ENCODE data around the gene NAV2.
"Not testable (repeated sequence)": the region's sequence is repeated elsewhere in the genome, so short reads cannot be mapped to it uniquely, and the experiment has no call there.

The NAV2 gene

GRCh38 chr11:19985111-19985510 lies 272.5 kb downstream of the NAV2 start:
- no peak for DNase-seq

DNA sequence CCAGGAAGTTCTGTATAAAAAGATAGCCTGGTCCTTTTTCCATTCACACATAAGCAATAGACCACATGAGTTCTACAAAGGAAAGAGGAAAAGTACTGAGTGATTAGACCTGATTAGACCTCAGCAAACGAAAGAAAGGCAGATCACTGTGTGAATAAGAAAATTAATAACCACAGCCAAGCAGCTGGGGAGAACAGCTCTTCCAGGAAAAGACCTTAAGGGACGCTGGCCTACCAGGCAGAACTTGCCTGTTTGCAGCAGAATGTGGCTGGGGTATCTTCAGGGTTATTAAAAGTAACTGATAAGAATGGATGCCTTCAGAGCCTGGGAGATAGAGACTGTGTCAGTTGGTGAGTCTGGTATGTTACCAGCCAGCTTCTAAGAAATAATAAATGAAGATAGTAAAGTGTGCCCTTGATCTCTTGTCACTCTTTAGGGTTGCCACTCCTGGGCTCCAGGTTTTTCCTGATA lies 274.7 kb downstream of the NAV2 start:
- DNase-seq = no peak

DNA sequence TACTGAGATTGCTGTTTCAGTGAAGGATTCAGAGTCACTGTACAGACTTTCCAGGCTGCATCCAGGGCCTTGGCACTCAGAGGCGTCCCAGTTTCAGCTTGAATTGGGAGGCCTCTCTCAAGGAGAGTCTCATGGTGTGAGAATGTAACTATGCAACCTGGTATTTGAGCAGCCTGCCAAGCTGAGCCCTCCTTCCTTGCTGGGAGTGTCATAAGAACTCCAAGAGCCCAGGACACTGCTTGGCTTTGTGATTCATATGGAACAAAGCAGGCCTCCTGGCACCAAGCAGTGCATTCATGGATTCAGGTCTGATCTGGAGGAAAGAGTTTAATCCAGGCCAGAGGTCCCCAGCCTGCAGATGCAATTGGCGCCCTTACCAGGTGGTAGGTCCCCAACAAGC lies 276.0 kb downstream of the NAV2 start:
- DNase-seq = no peak

DNA sequence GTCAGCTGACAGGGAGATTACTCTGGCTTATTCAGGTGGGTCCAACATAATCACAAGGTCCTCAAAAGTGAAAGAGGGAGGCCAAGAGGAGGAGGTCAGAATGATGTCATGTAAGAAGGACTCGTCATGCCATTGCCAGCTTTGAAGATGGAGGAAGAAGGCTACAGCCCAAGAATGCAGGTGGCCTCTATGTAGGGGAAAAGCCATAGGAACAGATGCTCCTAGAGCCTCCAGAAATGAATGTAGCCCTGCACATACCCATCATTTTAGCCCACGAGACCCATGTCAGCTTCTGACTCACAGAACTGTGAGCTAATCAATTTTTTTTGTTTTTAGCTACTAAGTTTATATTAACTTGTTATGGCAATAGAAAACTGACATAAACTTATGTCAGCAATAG lies 276.6 kb downstream of the NAV2 start:
- DNase-seq = no peak

GRCh38 chr11:19992162-19992561 lies 279.5 kb downstream of the NAV2 start:
- no peak for DNase-seq

- no peak for DNase-seq
These were observed 280.4 kb downstream of the NAV2 start for GRCh38 chr11:19992998-19993397.

- no peak for DNase-seq
These were observed 282.0 kb downstream of the NAV2 start for GRCh38 chr11:19994672-19995071.

- DNase-seq = no peak
These were observed 282.5 kb downstream of the NAV2 start for GRCh38 chr11:19995145-19995544.

GRCh38 chr11:19996571-19996970 lies 283.9 kb downstream of the NAV2 start:
- no peak for DNase-seq

DNA sequence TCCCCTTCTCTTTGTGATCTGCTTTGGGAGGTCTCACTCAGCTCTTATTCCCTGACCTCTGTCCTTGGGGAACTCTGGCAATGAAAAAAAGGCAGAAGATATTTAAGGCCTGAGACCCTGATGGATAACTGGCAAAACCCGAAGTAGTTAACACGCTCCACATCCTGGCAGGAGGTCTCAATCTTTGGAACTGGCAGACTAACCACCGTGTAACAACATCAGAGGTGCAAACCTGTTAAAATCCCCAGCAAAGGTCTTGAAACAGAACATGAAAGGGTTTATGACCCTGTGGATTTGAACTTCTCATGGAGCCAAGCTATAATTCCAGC lies 287.3 kb downstream of the NAV2 start:
- DNase-seq = no peak

GRCh38 chr11:20000351-20001134 lies 287.9 kb downstream of the NAV2 start:
- DNase-seq = no peak

DNA sequence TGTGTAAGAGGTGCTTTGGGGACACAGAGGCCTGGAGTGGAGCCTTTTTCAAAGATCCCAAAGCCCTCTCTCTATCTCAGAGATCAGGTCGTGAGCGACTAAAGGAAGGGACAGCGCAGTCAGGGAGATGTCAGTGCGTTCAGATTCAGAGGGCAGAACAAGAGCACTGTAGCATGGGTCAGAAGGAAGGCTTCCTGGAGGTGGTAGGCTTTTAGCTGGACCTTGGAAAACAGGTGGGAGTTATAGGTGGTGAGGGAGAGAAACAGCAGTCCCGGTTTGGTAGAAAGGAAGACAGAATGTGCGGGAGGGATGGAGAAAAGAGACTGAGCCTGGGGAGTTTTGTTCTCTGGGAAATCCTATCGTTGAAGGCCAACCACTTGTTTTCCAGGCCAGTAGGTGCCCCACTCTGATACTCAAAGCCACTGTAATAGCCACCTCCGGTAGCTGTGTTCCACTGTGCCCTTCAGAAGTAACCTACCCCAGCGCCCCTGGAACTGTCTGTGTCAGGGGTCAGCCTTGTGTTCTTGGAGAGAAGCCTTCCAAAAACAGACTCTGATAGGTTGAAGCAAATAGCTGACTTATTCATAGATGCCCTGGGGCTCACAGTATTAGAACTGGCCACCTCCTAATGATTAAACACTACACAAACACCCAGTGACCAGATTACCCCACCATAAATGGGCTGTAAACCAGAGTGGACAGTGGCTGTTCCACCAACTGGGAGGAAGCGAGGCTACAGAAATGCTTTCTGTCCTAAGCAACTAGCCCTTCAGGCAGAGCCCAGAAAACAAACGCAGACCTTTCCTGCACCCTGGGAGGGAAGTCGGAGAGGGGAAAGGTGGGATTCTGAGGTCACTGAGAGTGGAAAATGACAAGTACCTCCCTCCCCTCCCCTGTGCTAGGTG lies 289.9 kb downstream of the NAV2 start:
- DNase-seq = no peak

GRCh38 chr11:20003351-20003750 lies 290.7 kb downstream of the NAV2 start:
- no peak for DNase-seq

DNA sequence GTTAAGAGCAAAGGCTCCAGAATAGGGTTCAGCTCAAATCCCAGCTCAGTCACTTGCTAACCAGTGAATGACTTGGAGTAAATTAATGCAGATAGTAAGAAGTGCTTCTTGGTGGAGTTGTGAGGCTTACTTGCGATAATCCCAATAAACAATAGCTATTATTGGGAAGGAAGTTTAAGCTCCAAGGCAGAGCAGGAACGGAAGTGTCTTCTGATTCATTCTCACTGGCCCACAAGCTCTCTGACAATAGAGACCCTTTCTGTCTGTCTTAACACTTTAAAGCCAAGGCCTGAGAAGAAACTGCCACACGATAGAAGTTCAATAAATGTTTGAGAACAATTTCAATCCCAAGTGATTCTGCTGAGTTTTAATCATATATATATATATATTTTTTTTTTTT lies 292.2 kb downstream of the NAV2 start:
- DNase-seq = no peak

- no peak for DNase-seq
These were observed 293.1 kb downstream of the NAV2 start for GRCh38 chr11:20005747-20006146.

DNA sequence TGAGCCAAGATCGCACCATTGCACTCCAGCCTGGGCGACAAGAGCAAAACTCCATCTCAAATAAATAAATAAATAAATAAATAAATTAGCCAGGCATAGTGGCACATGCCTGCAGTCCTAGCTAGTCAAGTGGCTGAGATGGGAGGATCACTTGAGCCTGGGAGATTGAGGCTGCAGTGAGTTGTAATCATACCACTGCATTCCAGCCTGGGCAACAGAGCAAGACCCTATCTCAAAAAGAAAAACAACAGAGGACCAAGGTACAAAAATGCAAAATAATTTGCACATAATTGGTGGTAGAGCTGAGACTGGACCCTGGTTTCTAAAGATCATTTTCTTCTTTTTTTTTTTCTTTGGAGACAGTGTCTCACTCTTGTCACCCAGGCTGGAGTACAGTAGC lies 294.0 kb downstream of the NAV2 start:
- DNase-seq = not testable (repeated sequence)

DNA sequence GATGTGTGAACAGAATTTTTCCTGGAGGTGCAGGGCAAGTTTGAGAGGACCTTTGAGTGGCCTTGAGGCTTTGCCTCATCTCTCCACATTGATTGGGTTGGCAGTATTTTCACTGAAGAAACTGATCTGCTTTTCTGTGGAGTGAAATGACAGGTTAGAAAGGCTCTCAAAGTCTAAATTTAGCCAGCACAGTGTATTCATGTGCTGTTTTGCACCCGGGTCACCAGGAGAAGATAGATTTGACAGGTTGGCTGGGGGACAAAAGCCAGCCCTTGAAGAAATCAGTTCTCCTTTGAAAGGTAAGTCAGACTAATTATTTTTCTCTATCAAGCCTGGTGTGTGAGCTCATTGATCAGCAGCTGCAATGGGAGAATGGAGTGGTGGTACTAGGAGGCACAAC lies 294.7 kb downstream of the NAV2 start:
- no peak for DNase-seq

DNA sequence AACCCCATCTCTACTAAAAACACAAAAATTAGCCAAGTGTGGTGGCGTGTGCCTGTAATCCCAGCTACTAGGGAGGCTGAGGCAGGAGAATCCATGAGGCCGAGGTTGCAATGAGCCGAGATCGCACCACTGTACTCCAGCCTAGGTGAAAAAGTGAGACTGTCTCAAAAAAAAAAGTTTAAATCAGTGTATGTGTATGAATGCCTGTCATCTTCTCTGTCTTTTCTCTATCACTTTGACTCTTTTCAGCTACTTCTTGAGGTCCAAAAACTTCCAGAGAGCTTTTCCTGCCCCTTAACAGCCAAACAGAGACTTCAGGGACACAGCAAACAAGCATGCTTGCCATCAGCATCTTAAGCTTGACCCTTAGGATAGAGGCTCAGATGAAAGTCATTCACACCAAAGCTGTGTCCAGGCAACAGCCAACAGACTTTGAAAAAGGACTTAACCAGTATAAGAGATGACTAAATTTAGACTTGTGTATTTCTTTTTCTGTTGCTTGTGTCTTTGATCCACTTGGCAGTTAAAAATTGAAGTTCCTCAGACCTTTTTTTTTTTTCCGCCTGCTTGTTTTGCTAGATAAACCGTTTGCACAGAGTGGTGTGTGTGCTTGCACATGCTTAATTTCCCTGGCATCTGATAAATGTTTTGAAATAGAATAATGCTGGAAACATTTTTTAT lies 295.7 kb downstream of the NAV2 start:
- no peak for DNase-seq

DNA sequence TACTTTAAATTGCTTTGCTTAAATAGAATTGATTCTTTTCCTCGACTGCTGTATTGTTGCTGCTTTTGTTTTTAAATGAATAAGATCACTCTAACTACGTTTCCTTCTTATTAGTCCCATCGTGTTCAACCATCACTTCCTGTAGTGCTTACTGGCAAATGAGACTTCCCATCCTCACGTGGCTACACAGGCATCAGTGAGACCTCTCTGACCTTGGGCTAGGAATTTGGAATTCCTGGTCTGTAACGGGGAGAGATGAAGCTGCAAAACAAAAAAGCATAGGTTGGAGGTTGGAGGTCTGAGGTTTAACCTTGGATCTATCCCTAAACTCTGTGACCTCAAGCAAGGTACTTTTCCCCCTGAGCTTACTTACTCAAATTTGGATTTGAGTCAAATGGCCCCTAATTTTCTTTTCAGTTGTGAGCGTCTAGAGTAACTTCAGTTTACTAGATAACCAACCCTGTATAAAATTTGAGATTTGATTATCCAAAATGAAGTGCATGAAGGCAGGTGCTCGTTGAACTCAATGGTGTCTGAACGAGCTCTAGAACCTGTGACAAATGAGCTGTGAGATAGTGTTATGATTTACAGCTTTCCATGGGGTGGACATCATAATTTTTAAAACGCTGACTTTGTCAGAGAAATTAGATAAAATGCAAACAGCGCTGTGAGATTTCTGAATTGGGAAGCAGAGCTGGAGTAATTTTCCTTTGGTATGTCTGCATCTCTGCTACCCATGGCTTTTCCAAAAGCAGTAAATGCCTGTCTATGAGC lies 296.4 kb downstream of the NAV2 start:
- DNase-seq = no peak

DNA sequence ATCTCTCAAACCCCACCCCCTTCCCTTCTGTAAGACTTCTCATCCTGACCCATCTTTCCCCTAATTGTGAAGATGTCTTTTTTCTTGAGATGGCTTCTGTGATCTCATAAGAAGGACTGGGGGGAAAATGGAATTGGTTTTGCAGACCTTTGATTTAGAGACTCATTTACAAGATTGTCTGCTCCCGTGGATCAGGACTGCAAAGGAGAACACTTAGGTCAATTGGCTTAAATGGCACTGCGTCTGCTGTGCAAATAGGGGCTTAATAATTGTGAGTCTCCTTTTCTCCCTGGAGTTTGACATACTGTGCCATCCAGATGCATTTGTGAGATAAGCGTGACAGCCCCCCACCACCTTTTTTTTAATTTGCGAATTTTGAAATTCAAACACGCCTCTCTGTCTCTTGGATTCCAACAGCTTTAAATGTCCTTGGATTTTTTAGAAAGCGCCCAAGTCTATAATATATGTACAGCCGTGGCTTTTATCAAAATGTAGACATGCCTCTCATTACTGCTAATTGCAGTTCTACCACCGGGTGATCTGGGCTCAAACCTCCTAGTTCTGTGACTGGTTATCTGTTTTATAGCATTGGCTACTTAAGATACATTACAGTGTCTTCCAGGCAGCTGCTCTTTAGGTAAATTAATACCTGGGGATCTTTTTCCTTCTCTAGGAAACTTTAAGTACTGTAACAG lies 297.7 kb downstream of the NAV2 start:
- DNase-seq = no peak

DNA sequence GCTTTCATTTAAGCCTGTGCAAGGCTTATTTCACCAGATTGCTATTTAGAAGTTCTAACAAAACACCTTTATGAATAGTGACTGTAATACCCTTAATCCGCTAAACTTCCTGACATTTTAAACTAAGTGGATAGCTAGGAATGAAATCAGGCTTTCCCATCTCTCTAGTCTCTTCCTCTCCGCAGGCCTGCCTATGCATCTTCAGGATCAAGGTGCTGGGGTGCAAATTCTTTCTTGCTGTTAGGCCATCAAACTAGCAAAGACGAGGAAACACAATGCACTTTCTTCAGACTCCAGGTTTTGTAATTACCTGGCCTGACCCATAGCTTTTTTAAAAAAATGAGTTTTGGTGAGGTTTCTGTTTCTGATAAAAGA lies 298.2 kb downstream of the NAV2 start:
- no peak for DNase-seq

DNA sequence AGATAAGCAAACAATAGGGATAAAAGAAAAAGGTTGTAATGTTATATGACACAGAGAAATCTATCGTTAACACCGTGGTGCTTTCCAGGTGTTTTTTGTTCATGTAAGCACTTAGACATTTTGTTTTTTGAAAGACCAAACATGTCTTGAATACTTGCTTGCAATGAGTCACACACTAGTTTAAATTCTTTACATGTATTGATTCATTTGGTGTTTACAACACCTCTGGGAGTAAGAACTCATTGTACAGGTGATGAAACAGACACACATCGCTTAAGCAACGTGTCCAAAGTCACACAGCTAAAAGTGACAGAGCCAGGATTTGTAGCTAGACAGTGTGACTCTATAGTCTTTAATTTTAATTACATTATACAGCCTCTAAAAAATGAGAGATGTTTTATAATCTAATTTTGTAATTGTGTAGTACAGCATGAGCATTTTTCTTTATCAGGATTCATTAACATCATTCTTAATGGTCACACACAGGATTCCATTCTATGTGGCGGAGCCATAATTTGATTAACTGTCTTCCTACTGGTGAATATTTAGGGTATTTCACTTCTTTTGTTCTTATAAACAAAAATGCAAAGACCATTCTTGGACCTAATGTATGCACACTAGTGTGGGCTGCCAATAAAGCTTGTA lies 298.8 kb downstream of the NAV2 start:
- no peak for DNase-seq

All from activated gamma-delta T cell treated with Interleukin-2 at 50 U/mL for 16 hours (primary cell).